Activated CD8-positive, alpha-beta memory T cell treated with anti-CD3 and anti-CD28 coated beads, Interleukin-2, amount 50 U/mL, for 4 hours (primary cell): ENCODE measurements around the gene PPIP5K1.
"Not testable (repeated sequence)": the region's sequence is repeated elsewhere in the genome, so short reads cannot be mapped to it uniquely, and the experiment has no call there.

ENCODE experiments used
- DNase-seq: peaks from one replicate; pipeline ENCODE4 v3.0.0-alpha.2; 2020

Gene PPIP5K1

GRCh38 chr15:43544266-43544665 lies 45.7 kb downstream of the PPIP5K1 start:
- no peak for DNase-seq

GRCh38 chr15:43541785-43542184 lies 48.2 kb downstream of the PPIP5K1 start:
- DNase-seq = no peak

GRCh38 chr15:43538091-43538490 lies 51.9 kb downstream of the PPIP5K1 start:
- no peak for DNase-seq

- DNase-seq = no peak
Measured at GRCh38 chr15:43534897-43535296, 55.1 kb downstream of the PPIP5K1 start.

- DNase-seq = not testable (repeated sequence)
Measured at GRCh38 chr15:43532826-43533225, 57.2 kb downstream of the PPIP5K1 start.

GRCh38 chr15:43531018-43531670 lies 58.9 kb downstream of the PPIP5K1 start:
- DNase-seq = no peak

GRCh38 chr15:43529587-43530345 lies 60.2 kb downstream of the PPIP5K1 start:
- DNase-seq = no peak

- DNase-seq = no peak
Measured at GRCh38 chr15:43529141-43529540, 60.9 kb downstream of the PPIP5K1 start.

GRCh38 chr15:43528542-43529007 lies 61.4 kb downstream of the PPIP5K1 start:
- no peak for DNase-seq

- no peak for DNase-seq
Measured at GRCh38 chr15:43527802-43528541, 62.0 kb downstream of the PPIP5K1 start.

- no peak for DNase-seq
Measured at GRCh38 chr15:43527016-43527801, 62.8 kb downstream of the PPIP5K1 start.

- DNase-seq = no peak
Measured at GRCh38 chr15:43526261-43526930, 63.6 kb downstream of the PPIP5K1 start.

GRCh38 chr15:43525131-43525530 lies 64.9 kb downstream of the PPIP5K1 start:
- no peak for DNase-seq

GRCh38 chr15:43524254-43524845 lies 65.7 kb downstream of the PPIP5K1 start:
- DNase-seq = no peak

- no peak for DNase-seq
Measured at GRCh38 chr15:43523646-43524045, 66.4 kb downstream of the PPIP5K1 start.

GRCh38 chr15:43522247-43522646 lies 67.8 kb downstream of the PPIP5K1 start:
- no peak for DNase-seq

- DNase-seq = no peak
Measured at GRCh38 chr15:43521419-43521818, 68.6 kb downstream of the PPIP5K1 start.

- DNase-seq = no peak
Measured at GRCh38 chr15:43520138-43520537, 69.9 kb downstream of the PPIP5K1 start.

- no peak for DNase-seq
Measured at GRCh38 chr15:43519196-43519595, 70.8 kb downstream of the PPIP5K1 start.

GRCh38 chr15:43518197-43518761 lies 71.7 kb downstream of the PPIP5K1 start:
- no peak for DNase-seq
